A549 (cell line): ENCODE data around the gene CDK14.

Source experiments
- EP300 ChIP-seq, 2 experiments: fragments of >200 bp; sonication (Bioruptor Twin); formaldehyde crosslinking; IDR thresholded peaks; 2 replicates in 1 of 2; 3 replicates in 1 of 2; pipeline ENCODE4 v1.6.1; 2016 to 2017
- ESRRA ChIP-seq: fragments of 150-350 bp; IDR thresholded peaks from 2 replicates; pipeline ENCODE4 v1.6.1; 2014; ENCODE audit warnings: mild to moderate bottlenecking, low read length, borderline replicate concordance
- JUNB ChIP-seq: fragments of >200 bp; sonication (Bioruptor Twin); formaldehyde crosslinking; IDR thresholded peaks from 2 replicates; pipeline ENCODE4 v1.6.1; 2016
- MYC ChIP-seq: IDR thresholded peaks from 2 replicates; pipeline ENCODE4 v1.6.1; 2012; ENCODE audit warnings: mild to moderate bottlenecking, inconsistent platforms, low read length, improper control_type of control experiment, borderline replicate concordance
- POLR2A ChIP-seq: IDR thresholded peaks from 2 replicates; pipeline ENCODE4 v1.6.1; 2012; ENCODE audit warnings: mild to moderate bottlenecking, low read length
- RNF2 ChIP-seq: fragments of 200-600 bp; sonication (generic); IDR thresholded peaks from 2 replicates; pipeline ENCODE4 v1.6.1; 2016; ENCODE audit warnings: low read depth, mild to moderate bottlenecking, antibody characterized with exemption, moderate library complexity, borderline replicate concordance
- SREBF2 ChIP-seq: fragments of 450-650 bp; IDR thresholded peaks from 2 replicates; pipeline ENCODE4 v1.6.1; 2014; ENCODE audit warnings: mild to moderate bottlenecking, moderate library complexity
- TF ChIP-seq, protein P1 (sequence below): fragments of >200 bp; sonication (Bioruptor Twin); formaldehyde crosslinking; IDR thresholded peaks from 3 replicates; pipeline ENCODE4 v1.5.1; 2016
- TF ChIP-seq, protein P2 (sequence below): IDR thresholded peaks from 2 replicates; pipeline ENCODE4 v1.6.1; 2012

DNA sequence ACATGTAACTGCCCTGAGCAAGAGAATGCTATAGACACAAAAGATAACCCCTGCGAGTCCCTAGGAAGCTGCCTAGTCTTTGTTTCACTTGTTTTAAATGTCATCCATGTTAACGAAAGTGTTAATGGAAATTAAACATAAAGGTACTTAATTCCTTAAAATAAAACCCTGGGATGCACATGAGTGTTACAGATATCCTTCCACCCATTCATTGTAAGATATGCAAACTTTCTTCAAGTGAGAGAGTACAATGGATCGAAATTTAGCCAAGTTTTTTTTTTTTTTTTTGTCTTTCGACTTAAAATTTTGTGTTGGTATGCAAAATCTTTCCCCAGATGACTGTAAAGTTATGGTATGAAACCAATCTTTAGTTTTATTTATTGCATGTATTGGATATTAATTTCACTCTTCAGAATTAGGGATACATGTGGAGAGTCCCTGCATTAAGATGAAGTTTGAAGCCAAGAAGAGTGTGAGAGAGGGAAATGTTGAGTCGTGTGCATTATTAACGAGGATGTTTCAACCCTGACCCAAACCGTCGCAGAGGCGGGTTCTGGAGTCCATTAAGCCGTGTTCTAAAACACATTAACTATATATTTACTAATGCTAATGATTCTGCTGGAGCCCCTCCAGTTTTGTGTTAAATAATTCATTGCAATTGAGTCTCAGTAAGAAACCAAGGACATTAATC lies 1.6 kb downstream of the CDK14 start:
- no peak for TF ChIP-seq SREBF2
- TF ChIP-seq, protein P1, sequence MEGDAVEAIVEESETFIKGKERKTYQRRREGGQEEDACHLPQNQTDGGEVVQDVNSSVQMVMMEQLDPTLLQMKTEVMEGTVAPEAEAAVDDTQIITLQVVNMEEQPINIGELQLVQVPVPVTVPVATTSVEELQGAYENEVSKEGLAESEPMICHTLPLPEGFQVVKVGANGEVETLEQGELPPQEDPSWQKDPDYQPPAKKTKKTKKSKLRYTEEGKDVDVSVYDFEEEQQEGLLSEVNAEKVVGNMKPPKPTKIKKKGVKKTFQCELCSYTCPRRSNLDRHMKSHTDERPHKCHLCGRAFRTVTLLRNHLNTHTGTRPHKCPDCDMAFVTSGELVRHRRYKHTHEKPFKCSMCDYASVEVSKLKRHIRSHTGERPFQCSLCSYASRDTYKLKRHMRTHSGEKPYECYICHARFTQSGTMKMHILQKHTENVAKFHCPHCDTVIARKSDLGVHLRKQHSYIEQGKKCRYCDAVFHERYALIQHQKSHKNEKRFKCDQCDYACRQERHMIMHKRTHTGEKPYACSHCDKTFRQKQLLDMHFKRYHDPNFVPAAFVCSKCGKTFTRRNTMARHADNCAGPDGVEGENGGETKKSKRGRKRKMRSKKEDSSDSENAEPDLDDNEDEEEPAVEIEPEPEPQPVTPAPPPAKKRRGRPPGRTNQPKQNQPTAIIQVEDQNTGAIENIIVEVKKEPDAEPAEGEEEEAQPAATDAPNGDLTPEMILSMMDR, result no peak
- no peak for TF ChIP-seq EP300 (IDR thresholded peaks at IDR 0.05)
- TF ChIP-seq MYC, result no peak
- no peak for TF ChIP-seq ESRRA
- TF ChIP-seq, protein P2, sequence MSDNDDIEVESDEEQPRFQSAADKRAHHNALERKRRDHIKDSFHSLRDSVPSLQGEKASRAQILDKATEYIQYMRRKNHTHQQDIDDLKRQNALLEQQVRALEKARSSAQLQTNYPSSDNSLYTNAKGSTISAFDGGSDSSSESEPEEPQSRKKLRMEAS, result no peak
- no peak for TF ChIP-seq POLR2A
- no peak for TF ChIP-seq JUNB
- no peak for TF ChIP-seq RNF2
